Measurements from ENCODE around the gene SPAG17.

Gene SPAG17

GRCh38 chr1:118209648-118210047 is 24.6 kb upstream of the SPAG17 start:
- H3K9me3 ChIP-seq (ENCODE audit: control insufficient read depth, insufficient read depth, low read depth, low read length), result no peaks in the 10 kb centered on the region
- H3K4me3 ChIP-seq (ENCODE audit: low read depth, low read length), result no peak overlapping the region
- H3K36me3 ChIP-seq (ENCODE audit: control insufficient read depth in 2 of 2, insufficient read depth in 1 of 2, low read length in 2 of 2), result no peaks in the 10 kb centered on the region
- ChIA-PET POLR2A (no interaction called here), CTCF (no interaction called here)
- H3K4me1 ChIP-seq (ENCODE audit: control insufficient read depth, insufficient read depth, low read length), result no peaks in the 10 kb centered on the region
- H3K27ac ChIP-seq (ENCODE audit: extremely low read depth, low read depth, low read length), result no peak overlapping the region
- TF ChIP-seq ZIC2 (tag by site-specific recombination; IDR thresholded peaks at IDR 0.05), result peak; percentile 62
- no peak for TF ChIP-seq ZSCAN5A (tag by site-specific recombination; IDR thresholded peaks at IDR 0.05)
- TF ChIP-seq SCRT2 (tag by site-specific recombination; IDR thresholded peaks at IDR 0.05), result 0 out of 2 replicates have a peak, but pooled peaks have one; percentile 32

- Histone ChIP-seq H3K4me3 (ENCODE audit: low read depth, low read length) (no peak overlapping the region), H3K9me3 (ENCODE audit: control insufficient read depth, insufficient read depth, low read depth, low read length) (no peaks in the 10 kb centered on the region), H3K36me3 (ENCODE audit: control insufficient read depth in 2 of 2, insufficient read depth in 1 of 2, low read length in 2 of 2) (no peaks in the 10 kb centered on the region), H3K4me1 (ENCODE audit: control insufficient read depth, insufficient read depth, low read length) (no peaks in the 10 kb centered on the region), H3K27ac (ENCODE audit: extremely low read depth, low read depth, low read length) (no peak overlapping the region)
- CTCF ChIA-PET, result no interaction called here
- POLR2A ChIA-PET, result no interaction called here
- TF ChIP-seq ZNF473 (tag by site-specific recombination; IDR thresholded peaks at IDR 0.05) (no peak), KLF8 (tag by site-specific recombination; IDR thresholded peaks at IDR 0.05) (no peak), KLF9 (tag by site-specific recombination; IDR thresholded peaks at IDR 0.05; ENCODE audit: low read depth) (no peak), ZNF521 (tag by site-specific recombination; IDR thresholded peaks at IDR 0.05) (no peak), PATZ1 (tag by site-specific recombination; IDR thresholded peaks at IDR 0.05) (no peak), YY1 (tag by site-specific recombination; IDR thresholded peaks at IDR 0.05) (no peak), ZNF184 (tag by site-specific recombination; IDR thresholded peaks at IDR 0.05) (no peak), ZNF404 (tag by site-specific recombination; IDR thresholded peaks at IDR 0.05) (no peak)
Observed at GRCh38 chr1:118206966-118207365, 21.9 kb upstream of the SPAG17 start.

GRCh38 chr1:118204648-118205047 is 19.6 kb upstream of the SPAG17 start:
- ChIA-PET CTCF (no interaction called here), POLR2A (no interaction called here)
- Histone ChIP-seq H3K27ac (ENCODE audit: extremely low read depth, low read depth, low read length) (no peak overlapping the region), H3K36me3 (ENCODE audit: control insufficient read depth in 2 of 2, insufficient read depth in 1 of 2, low read length in 2 of 2) (no peaks in the 10 kb centered on the region), H3K4me1 (ENCODE audit: control insufficient read depth, insufficient read depth, low read length) (no peaks in the 10 kb centered on the region), H3K9me3 (ENCODE audit: control insufficient read depth, insufficient read depth, low read depth, low read length) (no peaks in the 10 kb centered on the region), H3K4me3 (ENCODE audit: low read depth, low read length) (no peak overlapping the region)
- TF ChIP-seq GFI1B (tag by site-specific recombination; IDR thresholded peaks at IDR 0.05) (no peak), ZNF221 (tag by site-specific recombination; IDR thresholded peaks at IDR 0.05; ENCODE audit: borderline replicate concordance) (no peak), REST (tag by site-specific recombination; IDR thresholded peaks at IDR 0.05) (no peak), ZNF639 (tag by site-specific recombination; IDR thresholded peaks at IDR 0.05) (no peak), ZNF10 (tag by site-specific recombination; IDR thresholded peaks at IDR 0.05) (no peak), PRDM10 (tag by site-specific recombination; IDR thresholded peaks at IDR 0.05) (no peak), YY2 (tag by site-specific recombination; IDR thresholded peaks at IDR 0.05) (no peak), ZNF335 (tag by site-specific recombination; conservative IDR thresholded peaks at IDR 0.05) (no peak), ZNF362 (tag by site-specific recombination; IDR thresholded peaks at IDR 0.05) (no peak)
